Measurements from ENCODE around the gene IDS.
"Not testable (repeated sequence)": the region's sequence is repeated elsewhere in the genome, so short reads cannot be mapped to it uniquely, and the experiment has no call there.

Gene IDS

DNA sequence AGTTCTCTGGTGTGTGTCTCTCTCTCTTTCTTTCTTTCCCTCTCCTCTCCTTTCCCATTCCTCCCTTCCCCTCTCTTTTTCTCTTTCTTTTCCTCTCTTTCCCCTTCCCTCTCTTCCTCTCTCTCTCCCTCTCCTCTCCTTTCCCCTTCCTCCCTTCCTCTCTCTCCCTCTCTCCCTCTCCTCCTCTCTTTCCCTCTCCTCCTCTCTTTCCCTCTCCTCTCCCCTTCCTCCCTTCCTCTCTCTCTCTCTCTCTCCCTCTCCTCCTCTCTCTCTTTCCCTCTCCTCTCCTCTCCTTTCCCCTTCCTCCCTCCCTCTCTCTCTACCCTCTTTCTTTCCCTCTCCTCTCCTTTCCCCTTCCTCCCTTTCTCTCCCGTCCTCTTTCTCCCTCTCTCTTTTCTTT, 23.3 kb upstream of the IDS start:
- no peak overlapping the region for H3K4me3 ChIP-seq (ENCODE audit: low read depth, low read length)
- in situ Hi-C loops (cut with HindIII; ENCODE audit: low sequenced_read_pairs), result no loop called here
- TF ChIP-seq CTCF (IDR thresholded peaks at IDR 0.05; ENCODE audit: low read depth, low read length), result no peak
- no peak for DNase-seq (ENCODE audit: low read depth, low spot score)

- peak; percentile 33 for DNase-seq (ENCODE audit: low read depth, low spot score)
- peak; percentile 59 for TF ChIP-seq CTCF (IDR thresholded peaks at IDR 0.05; ENCODE audit: low read depth, low read length)
- no peak overlapping the region for H3K4me3 ChIP-seq (ENCODE audit: low read depth, low read length)
- in situ Hi-C loops (cut with HindIII; ENCODE audit: low sequenced_read_pairs), result no loop called here
These were observed 22.6 kb upstream of the IDS start for GRCh38 chrX:149527705-149528104.

- H3K4me3 ChIP-seq (ENCODE audit: low read depth, low read length); in situ Hi-C loops (cut with HindIII; ENCODE audit: low sequenced_read_pairs); DNase-seq (ENCODE audit: low read depth, low spot score): not testable (repeated sequence)
These were observed 21.4 kb upstream of the IDS start for GRCh38 chrX:149526318-149527033.

GRCh38 chrX:149525903-149526302, 20.8 kb upstream of the IDS start:
- DNase-seq (ENCODE audit: low read depth, low spot score); in situ Hi-C loops (cut with HindIII; ENCODE audit: low sequenced_read_pairs); H3K4me3 ChIP-seq (ENCODE audit: low read depth, low read length): not testable (repeated sequence)

GRCh38 chrX:149525389-149525788, 20.3 kb upstream of the IDS start:
- H3K4me3 ChIP-seq (ENCODE audit: low read depth, low read length); in situ Hi-C loops (cut with HindIII; ENCODE audit: low sequenced_read_pairs): not testable (repeated sequence)
- peak; percentile 81 for DNase-seq (ENCODE audit: low read depth, low spot score)

GRCh38 chrX:149522916-149523315, 17.8 kb upstream of the IDS start:
- H3K4me3 ChIP-seq (ENCODE audit: low read depth, low read length), result no peak overlapping the region
- no peak for TF ChIP-seq CTCF (IDR thresholded peaks at IDR 0.05; ENCODE audit: low read depth, low read length)
- no peak for DNase-seq (ENCODE audit: low read depth, low spot score)
- in situ Hi-C loops (cut with HindIII; ENCODE audit: low sequenced_read_pairs), result no loop called here

GRCh38 chrX:149521438-149521837, 16.3 kb upstream of the IDS start:
- in situ Hi-C loops (cut with HindIII; ENCODE audit: low sequenced_read_pairs), result no loop called here
- no peak for DNase-seq (ENCODE audit: low read depth, low spot score)
- no peak for TF ChIP-seq CTCF (IDR thresholded peaks at IDR 0.05; ENCODE audit: low read depth, low read length)
- no peak overlapping the region for H3K4me3 ChIP-seq (ENCODE audit: low read depth, low read length)

DNA sequence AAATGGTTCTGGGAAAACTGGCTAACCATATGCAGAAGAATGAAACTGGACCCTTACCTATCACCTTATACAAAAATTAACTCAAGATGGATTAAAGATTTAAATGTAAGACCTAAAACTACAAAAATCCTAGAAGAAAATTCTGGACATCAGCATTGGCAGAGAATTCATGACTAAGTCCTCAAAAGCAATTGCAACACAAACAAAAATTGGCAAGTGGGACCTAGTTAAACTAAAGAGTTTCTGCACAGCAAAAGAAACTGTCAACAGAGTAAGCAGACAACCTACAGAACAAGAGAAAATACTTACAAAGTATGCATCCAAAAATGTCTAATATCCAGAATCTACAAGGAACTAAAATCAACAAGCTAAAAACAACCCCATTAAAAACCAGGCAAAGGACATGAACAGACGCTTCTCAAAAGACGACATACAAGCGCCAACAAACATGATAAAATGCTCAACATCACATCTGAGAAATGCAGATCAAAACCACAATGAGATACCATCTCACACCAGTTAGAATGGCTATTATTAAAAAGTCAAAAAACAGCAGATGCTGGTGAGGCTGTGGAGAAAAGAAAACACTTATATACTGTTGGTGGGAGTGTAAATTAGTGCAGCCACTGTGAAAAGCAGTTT, 15.7 kb upstream of the IDS start:
- DNase-seq (ENCODE audit: low read depth, low spot score); H3K4me3 ChIP-seq (ENCODE audit: low read depth, low read length); in situ Hi-C loops (cut with HindIII; ENCODE audit: low sequenced_read_pairs): not testable (repeated sequence)

DNA sequence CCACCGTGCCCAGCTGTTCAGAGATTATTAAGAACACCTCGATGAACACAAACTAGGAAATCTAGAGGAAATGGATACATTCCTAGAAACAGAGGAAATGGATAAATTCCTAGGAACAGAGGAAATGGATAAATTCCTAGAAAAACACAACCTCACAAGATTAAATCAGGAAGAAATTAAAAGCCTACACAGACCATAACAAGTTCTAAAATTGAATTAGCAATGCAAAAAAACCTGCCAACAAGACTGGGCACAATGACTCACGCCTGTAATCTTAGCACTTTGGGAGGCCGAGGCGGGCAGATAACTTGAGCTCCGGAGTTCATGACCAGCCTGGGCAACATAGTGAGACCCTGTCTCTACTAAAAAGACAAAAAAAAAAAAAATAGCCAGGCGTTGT, 13.1 kb upstream of the IDS start:
- H3K4me3 ChIP-seq (ENCODE audit: low read depth, low read length), result no peak overlapping the region
- in situ Hi-C loops (cut with HindIII; ENCODE audit: low sequenced_read_pairs), result no loop called here
- DNase-seq (ENCODE audit: low read depth, low spot score), result no peak
- TF ChIP-seq CTCF (IDR thresholded peaks at IDR 0.05; ENCODE audit: low read depth, low read length), result no peak

Data from astrocyte of the spinal cord (primary cell).